BJ (cell line): ENCODE measurements around the gene NELL1. TPM values are rescaled to one million over a fixed set of nuclear protein-coding genes. Genes with fewer than 3 reads are reported as not detected.

Experiments used
- CTCF ChIA-PET: fragments of 350-600 bp; formaldehyde crosslinking; extraction: SDS; loops from one replicate; lab custom pipeline; 2021; ENCODE audit warnings: antibody characterized with exemption, inconsistent platforms; lab: Yijun Ruan, JAX
- POLR2A ChIA-PET: fragments of 300-600 bp; sonication (Branson Sonifier 250); formaldehyde crosslinking; extraction: SDS; loops from one replicate; lab custom pipeline; 2021; ENCODE audit warnings: antibody characterized with exemption; lab: Charles Lee
- DNase-seq: peaks from one replicate; pipeline ENCODE4 v3.0.0-alpha.2; 2011; ENCODE audit warnings: low read depth
- H3K27me3 ChIP-seq: 2 replicates; pipeline ENCODE4 v1.6.0; 2011; ENCODE audit warnings: low read length; ENCODE audit not compliant: control insufficient read depth, insufficient read depth
- H3K36me3 ChIP-seq: 2 replicates; pipeline ENCODE4 v1.5.1; 2011; ENCODE audit warnings: low read length; ENCODE audit not compliant: control insufficient read depth, insufficient read depth
- H3K4me3 ChIP-seq: 2 replicates; pipeline ENCODE4 v1.5.1; 2011; ENCODE audit warnings: low read depth, mild to moderate bottlenecking, control low read depth, low read length
- polyA plus RNA-seq: library from polyadenylated mRNA; depleted of rRNA; stranded (reverse); fragments of >200 nt; gene quantifications from 2 replicates; pipeline ENCODE4 v1.2.3, GENCODE V29; 2011
- TF ChIP-seq, protein P1 (sequence below): IDR thresholded peaks from 2 replicates; pipeline ENCODE4 v1.5.1; 2011; ENCODE audit warnings: low read depth, mild to moderate bottlenecking, control low read depth, inconsistent platforms, low read length, moderate library complexity; ENCODE audit not compliant: insufficient read depth

The NELL1 gene
- polyA plus RNA-seq, 1 experiment = not detected

DNA sequence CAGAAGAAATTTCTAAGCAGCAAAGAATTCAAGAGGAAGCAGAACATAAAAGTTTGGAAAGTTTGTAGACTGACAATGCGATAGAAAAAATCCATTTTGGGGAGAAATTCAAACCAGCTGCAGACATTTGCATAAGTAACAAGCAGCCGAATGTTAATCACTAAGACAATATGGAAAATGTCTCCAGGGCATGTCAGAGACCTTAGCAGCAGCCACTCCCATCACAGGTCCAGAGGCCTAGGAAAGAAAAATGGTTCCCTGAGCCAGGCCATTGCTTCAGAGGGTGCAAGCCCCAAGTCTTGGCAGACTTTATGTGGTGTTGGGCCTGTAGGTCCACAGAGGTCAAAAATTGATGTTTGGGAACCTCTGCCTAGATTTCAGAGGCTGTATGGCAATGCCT, 155.4 kb downstream of the NELL1 start:
- TF ChIP-seq, protein P1, sequence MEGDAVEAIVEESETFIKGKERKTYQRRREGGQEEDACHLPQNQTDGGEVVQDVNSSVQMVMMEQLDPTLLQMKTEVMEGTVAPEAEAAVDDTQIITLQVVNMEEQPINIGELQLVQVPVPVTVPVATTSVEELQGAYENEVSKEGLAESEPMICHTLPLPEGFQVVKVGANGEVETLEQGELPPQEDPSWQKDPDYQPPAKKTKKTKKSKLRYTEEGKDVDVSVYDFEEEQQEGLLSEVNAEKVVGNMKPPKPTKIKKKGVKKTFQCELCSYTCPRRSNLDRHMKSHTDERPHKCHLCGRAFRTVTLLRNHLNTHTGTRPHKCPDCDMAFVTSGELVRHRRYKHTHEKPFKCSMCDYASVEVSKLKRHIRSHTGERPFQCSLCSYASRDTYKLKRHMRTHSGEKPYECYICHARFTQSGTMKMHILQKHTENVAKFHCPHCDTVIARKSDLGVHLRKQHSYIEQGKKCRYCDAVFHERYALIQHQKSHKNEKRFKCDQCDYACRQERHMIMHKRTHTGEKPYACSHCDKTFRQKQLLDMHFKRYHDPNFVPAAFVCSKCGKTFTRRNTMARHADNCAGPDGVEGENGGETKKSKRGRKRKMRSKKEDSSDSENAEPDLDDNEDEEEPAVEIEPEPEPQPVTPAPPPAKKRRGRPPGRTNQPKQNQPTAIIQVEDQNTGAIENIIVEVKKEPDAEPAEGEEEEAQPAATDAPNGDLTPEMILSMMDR = no peak
- Histone ChIP-seq H3K36me3 (no peaks in the 10 kb centered on the region), H3K27me3 (no peaks in the 10 kb centered on the region), H3K4me3 (no peak overlapping the region)
- ChIA-PET CTCF (no interaction called here), POLR2A (no interaction called here)
- DNase-seq = no peak

DNA sequence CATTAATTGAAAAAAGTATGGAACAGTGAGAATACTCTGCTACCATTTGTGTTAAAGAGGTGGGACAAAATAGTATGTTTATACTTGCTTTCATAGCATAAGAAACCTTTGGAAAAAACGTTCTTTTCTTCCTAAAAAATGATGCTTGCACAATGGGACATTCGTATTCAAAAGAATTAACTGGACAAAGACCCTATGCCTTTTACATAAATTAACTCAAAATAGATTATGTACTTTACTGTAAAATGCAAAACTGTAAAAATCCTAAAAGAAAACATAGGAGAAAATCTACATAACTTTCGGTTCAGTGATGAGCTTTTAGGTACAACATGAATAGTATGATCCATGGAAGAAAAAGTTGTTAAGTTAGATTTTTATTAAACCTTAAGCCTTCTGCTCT, 166.2 kb downstream of the NELL1 start:
- TF ChIP-seq, protein P1 = no peak
- ChIA-PET CTCF (no interaction called here), POLR2A (no interaction called here)
- no peak for DNase-seq
- H3K27me3 ChIP-seq = no peaks in the 10 kb centered on the region
- H3K4me3 ChIP-seq = no peak overlapping the region
- no peaks in the 10 kb centered on the region for H3K36me3 ChIP-seq

DNA sequence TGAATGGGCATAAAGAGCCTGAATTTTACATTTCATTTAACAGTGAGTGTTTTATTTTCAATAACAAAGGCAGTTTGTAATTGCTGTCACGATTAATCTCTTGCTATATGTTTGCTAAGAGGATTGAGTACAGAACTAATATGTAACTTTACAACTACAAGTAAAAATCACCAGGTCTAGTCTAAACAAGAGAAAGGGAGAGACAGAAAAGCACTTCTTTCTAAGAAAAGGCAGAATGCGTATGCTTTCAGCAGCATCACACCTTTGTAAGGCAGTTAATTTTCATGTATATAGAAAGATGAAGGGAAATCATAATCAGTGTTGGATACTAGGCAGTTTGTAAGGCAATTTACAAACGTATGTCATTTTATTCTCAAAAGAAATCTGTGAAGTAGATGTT, 169.8 kb downstream of the NELL1 start:
- Histone ChIP-seq H3K27me3 (no peaks in the 10 kb centered on the region), H3K4me3 (no peak overlapping the region), H3K36me3 (no peaks in the 10 kb centered on the region)
- CTCF ChIA-PET = no interaction called here
- POLR2A ChIA-PET = no interaction called here
- no peak for DNase-seq
- TF ChIP-seq, protein P1 = no peak

DNA sequence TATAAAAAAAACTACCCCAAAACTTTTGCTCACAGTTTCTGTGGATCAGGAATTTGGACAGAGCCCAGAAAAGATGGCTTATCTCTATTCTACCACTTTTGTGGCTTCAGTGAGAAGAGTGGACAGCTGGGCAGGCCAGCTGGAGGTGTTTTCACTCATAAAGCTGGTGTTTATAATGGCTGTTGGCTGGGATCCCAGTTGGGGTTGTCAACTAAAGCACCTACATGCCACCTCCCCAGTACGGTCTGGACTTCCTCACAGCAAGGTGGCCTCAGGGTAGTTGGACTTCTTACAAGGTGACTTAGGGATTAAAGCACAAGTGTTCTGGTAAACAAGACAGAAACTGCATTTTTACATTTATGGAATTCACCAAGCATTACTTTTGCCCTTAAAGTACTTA, 171.0 kb downstream of the NELL1 start:
- ChIA-PET POLR2A (no interaction called here), CTCF (no interaction called here)
- no peak for DNase-seq
- TF ChIP-seq, protein P1 = no peak
- H3K36me3 ChIP-seq = no peaks in the 10 kb centered on the region
- H3K4me3 ChIP-seq = no peak overlapping the region
- no peaks in the 10 kb centered on the region for H3K27me3 ChIP-seq

DNA sequence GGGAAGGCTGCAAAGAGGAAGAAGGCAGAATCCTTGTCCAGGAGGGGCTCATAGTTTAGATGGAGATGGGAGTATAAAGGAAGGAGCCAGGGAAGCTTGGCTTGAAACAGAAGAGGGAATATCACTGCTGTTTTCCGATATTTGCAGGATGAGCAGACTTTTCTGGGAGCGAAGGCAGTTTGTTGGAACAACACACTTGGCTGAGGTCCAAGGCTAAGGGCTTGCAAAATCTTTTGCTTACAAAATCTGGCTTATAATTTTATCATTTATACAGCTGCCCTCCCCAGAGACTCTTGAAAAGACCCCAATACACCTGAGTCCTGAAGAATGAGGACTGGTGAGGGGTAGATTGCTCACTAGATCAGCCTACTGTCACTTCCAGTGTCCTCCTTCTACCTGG, 174.8 kb downstream of the NELL1 start:
- TF ChIP-seq, protein P1 = no peak
- H3K36me3 ChIP-seq = no peaks in the 10 kb centered on the region
- CTCF ChIA-PET = no interaction called here

More for the DNA sequence above, 174.8 kb downstream of the NELL1 start:
- Histone ChIP-seq H3K4me3 (no peak overlapping the region), H3K27me3 (no peaks in the 10 kb centered on the region)
- DNase-seq = no peak
- POLR2A ChIA-PET = no interaction called here
